ENCODE data around the gene CD96. TPM values are rescaled to one million over a fixed set of nuclear protein-coding genes. Genes with fewer than 3 reads are reported as not detected.
"Not testable (repeated sequence)": the region's sequence is repeated elsewhere in the genome, so short reads cannot be mapped to it uniquely, and the experiment has no call there.

Gene CD96
- total RNA-seq, 1 donor from 2014 or later = 0.65 TPM

GRCh38 chr3:111610189-111610588, 68.2 kb downstream of the CD96 start:
- intact Hi-C loops (cut with DNase I) = no loop called here

GRCh38 chr3:111610612-111611054, 68.6 kb downstream of the CD96 start:
- ATAC-seq (ENCODE audit: poor library complexity) = no peak
- intact Hi-C loops (cut with DNase I) = no loop called here
- no peak for DNase-seq

More at GRCh38 chr3:111610189-111610588, 68.2 kb downstream of the CD96 start:
- ATAC-seq (ENCODE audit: poor library complexity) = no peak
- no peak for DNase-seq

- ATAC-seq (ENCODE audit: poor library complexity) = no peak
- DNase-seq = no peak
- intact Hi-C loops (cut with DNase I) = no loop called here
Measured at GRCh38 chr3:111613294-111613693, 71.3 kb downstream of the CD96 start.

- ATAC-seq (ENCODE audit: poor library complexity) = no peak
Measured at GRCh38 chr3:111615880-111616279, 73.9 kb downstream of the CD96 start.

DNA sequence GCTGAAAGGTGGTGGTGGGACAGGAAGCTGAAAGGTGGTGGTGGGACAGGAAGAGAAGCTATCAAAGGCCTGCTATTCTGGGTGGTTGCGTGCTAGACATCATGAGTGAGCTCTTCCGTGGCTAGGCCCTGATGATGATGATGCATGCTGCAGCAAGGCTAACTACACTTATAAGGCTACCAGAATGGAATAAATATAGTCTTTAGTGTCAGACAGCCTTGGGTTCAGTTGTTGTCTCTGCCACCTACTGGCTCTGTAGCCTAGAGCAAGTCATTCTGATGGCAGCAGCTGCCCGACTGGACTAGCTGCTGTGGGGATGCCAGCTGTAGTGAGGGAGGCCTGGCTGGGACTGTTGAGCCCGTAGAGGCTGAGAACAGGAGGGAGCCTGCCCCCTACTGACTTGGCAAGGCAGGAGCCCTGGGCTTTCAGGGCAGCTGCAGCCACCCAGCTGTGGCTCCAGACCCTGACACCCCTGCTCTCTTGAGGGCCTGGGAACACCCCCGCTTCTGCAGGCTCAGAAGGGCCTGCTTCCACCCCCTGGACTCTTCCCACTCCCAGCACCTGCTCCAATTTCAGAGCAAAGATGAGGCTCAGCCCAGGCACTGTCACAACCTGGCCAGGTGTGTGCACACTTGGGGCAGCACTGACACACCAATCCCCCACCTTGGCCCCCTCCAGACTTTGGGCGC, 74.6 kb downstream of the CD96 start:
- ATAC-seq (ENCODE audit: poor library complexity) (no peak), DNase-seq (no peak)
- intact Hi-C loops (cut with DNase I) = no loop called here

More at GRCh38 chr3:111615880-111616279, 73.9 kb downstream of the CD96 start:
- no peak for DNase-seq
- intact Hi-C loops (cut with DNase I) = no loop called here

- intact Hi-C loops (cut with DNase I) = no loop called here
- no peak for ATAC-seq (ENCODE audit: poor library complexity)
- no peak for DNase-seq
Measured at GRCh38 chr3:111617406-111617805, 75.4 kb downstream of the CD96 start.

GRCh38 chr3:111617912-111618601, 76.1 kb downstream of the CD96 start:
- ATAC-seq (ENCODE audit: poor library complexity) = no peak
- intact Hi-C loops (cut with DNase I) = no loop called here
- DNase-seq = no peak

GRCh38 chr3:111618945-111619344, 76.9 kb downstream of the CD96 start:
- DNase-seq = no peak
- intact Hi-C loops (cut with DNase I) = no loop called here

GRCh38 chr3:111619833-111620232, 77.8 kb downstream of the CD96 start:
- ATAC-seq (ENCODE audit: poor library complexity) = no peak
- no peak for DNase-seq
- intact Hi-C loops (cut with DNase I) = no loop called here

More at GRCh38 chr3:111618945-111619344, 76.9 kb downstream of the CD96 start:
- ATAC-seq (ENCODE audit: poor library complexity) = no peak

DNA sequence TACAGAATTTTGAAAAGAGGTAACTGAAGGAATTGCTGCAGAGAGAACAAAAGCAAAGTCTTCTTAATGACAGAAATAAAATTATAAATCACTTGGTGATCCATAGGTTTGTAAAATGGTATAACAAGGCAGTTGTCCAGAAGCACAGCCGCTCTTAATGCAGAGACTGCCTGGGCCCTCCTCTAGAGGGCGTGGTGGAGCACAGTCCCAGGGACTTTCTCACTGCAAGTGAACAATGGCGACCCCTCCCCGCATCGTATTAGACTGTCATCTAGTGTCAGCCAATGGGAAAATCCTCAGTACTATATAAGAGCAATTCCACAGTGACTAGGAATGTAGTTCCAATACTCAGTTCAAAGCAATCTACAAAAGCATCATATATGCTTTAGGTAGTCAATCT, 79.5 kb downstream of the CD96 start:
- DNase-seq (no peak), ATAC-seq (ENCODE audit: poor library complexity) (no peak)
- intact Hi-C loops (cut with DNase I) = no loop called here

DNA sequence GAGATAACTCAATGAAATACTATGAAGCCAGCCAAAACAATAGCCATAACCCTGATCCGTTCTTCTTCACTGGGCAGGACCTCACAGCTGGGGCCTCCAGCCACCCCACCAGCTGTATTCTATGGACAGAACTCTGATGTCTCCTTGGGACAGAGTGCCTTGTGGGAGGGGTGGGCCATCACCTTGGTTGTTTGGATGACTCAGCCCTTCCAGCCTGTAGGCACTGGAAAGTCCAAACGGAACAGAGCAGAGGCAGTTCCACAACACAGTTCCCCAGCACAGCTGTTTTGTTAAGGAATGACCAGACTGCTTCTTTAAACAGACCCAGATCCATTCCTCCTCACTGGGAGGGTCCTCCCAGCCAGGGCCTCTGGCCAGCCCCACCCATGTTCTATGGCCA, 85.1 kb downstream of the CD96 start:
- DNase-seq = no peak
- intact Hi-C loops (cut with DNase I) = no loop called here
- ATAC-seq (ENCODE audit: poor library complexity) = no peak

DNA sequence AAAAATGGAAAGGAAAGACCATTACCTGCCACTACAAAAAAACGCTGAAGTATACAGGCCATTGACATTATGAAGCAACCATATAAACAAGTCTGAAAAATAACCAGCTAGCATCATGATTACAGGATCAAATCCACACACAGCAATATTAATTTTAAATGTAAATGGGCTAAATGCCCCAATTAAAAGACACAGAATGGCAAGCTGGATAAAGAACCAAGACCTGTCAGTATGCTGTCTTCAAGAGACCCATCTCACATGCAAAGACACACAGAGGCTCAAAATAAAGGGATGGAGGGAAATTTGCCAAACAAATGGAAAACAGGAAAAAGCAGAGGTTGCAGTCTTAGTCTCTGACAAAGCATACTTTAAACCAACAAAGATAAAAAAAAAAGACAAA, 87.0 kb downstream of the CD96 start:
- intact Hi-C loops (cut with DNase I); ATAC-seq (ENCODE audit: poor library complexity); DNase-seq: not testable (repeated sequence)

DNA sequence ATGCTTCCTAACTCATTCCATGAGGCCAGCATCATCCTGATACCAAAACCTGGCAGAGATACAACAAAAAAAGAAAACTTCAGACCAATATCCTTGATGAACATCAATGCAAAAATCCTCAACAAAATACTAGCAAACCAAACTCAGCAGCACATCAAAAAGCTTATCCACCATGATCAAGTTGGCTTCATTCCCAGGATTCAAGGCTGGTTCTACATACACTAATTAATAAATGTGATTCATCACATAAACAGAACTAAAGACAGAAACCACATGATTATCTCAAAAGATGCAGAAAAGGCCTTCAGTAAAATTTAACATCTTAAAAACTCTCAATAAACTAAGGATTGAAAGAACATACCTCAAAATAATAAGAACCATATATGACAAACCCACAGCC, 88.6 kb downstream of the CD96 start:
- intact Hi-C loops (cut with DNase I); ATAC-seq (ENCODE audit: poor library complexity); DNase-seq: not testable (repeated sequence)

- intact Hi-C loops (cut with DNase I) = no loop called here
- ATAC-seq (ENCODE audit: poor library complexity) = no peak
- DNase-seq = no peak
Measured at GRCh38 chr3:111635403-111635802, 93.4 kb downstream of the CD96 start.

- ATAC-seq (ENCODE audit: poor library complexity) = no peak
- intact Hi-C loops (cut with DNase I) = no loop called here
- no peak for DNase-seq
Measured at GRCh38 chr3:111636366-111636885, 94.4 kb downstream of the CD96 start.

DNA sequence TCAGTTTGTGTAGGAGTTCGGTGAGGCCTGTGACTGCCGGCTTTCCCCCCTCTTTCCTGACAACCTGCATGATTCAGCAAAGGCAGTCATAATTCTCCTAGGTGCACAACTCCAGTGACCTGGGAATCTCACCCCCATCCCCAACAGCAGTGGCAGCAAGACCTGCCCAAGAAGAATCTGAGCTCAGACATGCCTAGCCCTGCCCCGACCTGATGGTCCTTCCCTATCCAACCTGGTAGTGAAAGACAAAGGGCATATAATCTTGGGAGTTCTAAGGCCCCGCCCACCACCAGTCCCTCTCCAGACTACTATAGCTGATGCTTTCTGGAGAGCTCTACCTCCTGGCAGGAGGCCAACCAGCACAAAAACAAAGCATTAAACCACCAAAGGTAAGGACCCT, 97.3 kb downstream of the CD96 start:
- ATAC-seq (ENCODE audit: poor library complexity) = no peak
- intact Hi-C loops (cut with DNase I) = no loop called here
- DNase-seq = no peak

DNA sequence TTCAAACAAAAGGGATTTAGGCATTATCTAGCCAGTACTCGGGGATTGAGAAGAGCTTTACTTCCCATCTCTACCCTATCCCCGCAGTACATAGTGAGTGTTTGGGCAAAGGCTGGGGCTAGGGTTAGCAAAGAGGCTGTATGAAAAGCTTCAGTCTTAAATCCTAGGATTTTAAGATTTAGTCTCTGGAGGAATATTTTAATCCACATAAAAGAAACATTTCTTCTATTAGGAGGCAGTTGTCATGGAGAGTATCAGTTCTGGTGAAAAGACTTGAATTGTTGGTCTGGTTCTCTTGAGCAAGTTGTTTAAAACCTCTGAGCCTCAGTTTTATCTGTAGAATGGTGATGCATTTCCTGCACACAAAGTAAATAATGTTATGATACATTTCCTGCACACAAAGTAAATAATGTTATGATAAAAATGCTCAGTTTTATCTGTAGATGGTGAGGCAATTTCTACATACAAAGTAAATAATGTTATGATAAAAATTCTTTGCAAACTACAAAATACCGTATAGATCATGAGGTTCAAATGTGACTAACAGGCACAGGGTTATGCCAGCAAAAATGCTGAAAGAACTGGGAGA, 107.1 kb downstream of the CD96 start:
- DNase-seq (no peak), ATAC-seq (ENCODE audit: poor library complexity) (no peak)
- intact Hi-C loops (cut with DNase I) = no loop called here

GRCh38 chr3:111650378-111651275, 108.6 kb downstream of the CD96 start:
- DNase-seq (no peak), ATAC-seq (ENCODE audit: poor library complexity) (no peak)
- intact Hi-C loops (cut with DNase I) = no loop called here

Measured in Right ventricle myocardium superior (tissue), 1 donor.